SK-N-SH treated with all-trans-retinoic acid at 6 μM for 48 hours (cell line): Measurements from ENCODE around the gene OLA1.

ENCODE experiments used
- ATAC-seq: fragments of 200-7000 bp; cut with Tn5 transposase; 3 replicates; pipeline ENCODE4 v1.9.1; 2020; ENCODE audit warnings: mild to moderate bottlenecking, moderate library complexity
- ARNTL ChIP-seq: fragments of 450-650 bp; formaldehyde crosslinking; IDR thresholded peaks from 2 replicates; pipeline ENCODE4 v1.5.0; 2020; ENCODE audit warnings: low read depth, mild to moderate bottlenecking, moderate library complexity, borderline replicate concordance
- BACH2 ChIP-seq: fragments of 250-450 bp; sonication (Bioruptor Pico); IDR thresholded peaks from 2 replicates; pipeline ENCODE4 v1.9.0; 2021; ENCODE audit warnings: mild to moderate bottlenecking, borderline replicate concordance
- CREB5 ChIP-seq: fragments of 250-450 bp; sonication (Bioruptor Pico); IDR thresholded peaks from 2 replicates; pipeline ENCODE4 v1.5.1; 2020; ENCODE audit warnings: low read depth, mild to moderate bottlenecking, moderate library complexity
- CSDC2 ChIP-seq: fragments of 250-450 bp; sonication (Bioruptor Pico); IDR thresholded peaks from 2 replicates; pipeline ENCODE4 v1.5.0; 2020; ENCODE audit warnings: mild to moderate bottlenecking, moderate library complexity
- CSRNP3 ChIP-seq: fragments of 250-450 bp; sonication (Bioruptor Pico); IDR thresholded peaks from 2 replicates; pipeline ENCODE4 v1.5.1; 2021; ENCODE audit warnings: mild to moderate bottlenecking, moderate library complexity
- ESRRG ChIP-seq: fragments of 250-450 bp; sonication (Bioruptor Pico); IDR thresholded peaks from 2 replicates; pipeline ENCODE4 v1.6.1; 2021; ENCODE audit warnings: mild to moderate bottlenecking
- GLIS3 ChIP-seq: fragments of 250-450 bp; sonication (Bioruptor Pico); IDR thresholded peaks from 2 replicates; pipeline ENCODE4 v1.5.0; 2020; ENCODE audit warnings: mild to moderate bottlenecking, moderate library complexity
- ISL1 ChIP-seq: fragments of 250-450 bp; sonication (Bioruptor Pico); IDR thresholded peaks from 2 replicates; pipeline ENCODE4 v2.1.2; 2022; ENCODE audit warnings: mild to moderate bottlenecking, moderate library complexity
- OSR1 ChIP-seq: fragments of 250-450 bp; sonication (Bioruptor Pico); IDR thresholded peaks from 2 replicates; pipeline ENCODE4 v1.8.0; 2022; ENCODE audit warnings: moderate library complexity, mild to moderate bottlenecking, inconsistent platforms
- PATZ1 ChIP-seq: fragments of 250-450 bp; sonication (Bioruptor Pico); IDR thresholded peaks from 2 replicates; pipeline ENCODE4 v1.8.0; 2020; ENCODE audit warnings: mild to moderate bottlenecking, moderate library complexity, borderline replicate concordance
- PPARA ChIP-seq: fragments of 250-450 bp; sonication (Bioruptor Pico); IDR thresholded peaks from 2 replicates; pipeline ENCODE4 v1.5.0; 2020; ENCODE audit warnings: mild to moderate bottlenecking, borderline replicate concordance
- SNAI2 ChIP-seq: fragments of 250-450 bp; sonication (Bioruptor Pico); IDR thresholded peaks from 2 replicates; pipeline ENCODE4 v1.5.0; 2020; ENCODE audit warnings: mild to moderate bottlenecking, moderate library complexity
- TCF4 ChIP-seq: fragments of 250-450 bp; sonication (Bioruptor Pico); IDR thresholded peaks from 2 replicates; pipeline ENCODE4 v1.8.0; 2021; ENCODE audit warnings: mild to moderate bottlenecking, moderate library complexity, borderline replicate concordance
- TOX ChIP-seq: fragments of 250-450 bp; sonication (Bioruptor Pico); IDR thresholded peaks from 2 replicates; pipeline ENCODE4 v1.8.0; 2021; ENCODE audit warnings: mild to moderate bottlenecking, moderate library complexity, borderline replicate concordance
- ZFP3 ChIP-seq: fragments of 250-450 bp; sonication (Bioruptor Pico); IDR thresholded peaks from 2 replicates; pipeline ENCODE4 v1.5.0; 2020; ENCODE audit warnings: mild to moderate bottlenecking, moderate library complexity
- ZFP30 ChIP-seq: fragments of 450-650 bp; formaldehyde crosslinking; IDR thresholded peaks from 2 replicates; pipeline ENCODE4 v1.5.0; 2022; ENCODE audit warnings: mild to moderate bottlenecking, moderate library complexity
- ZNF565 ChIP-seq: fragments of 450-650 bp; formaldehyde crosslinking; conservative IDR thresholded peaks from 2 replicates; pipeline ENCODE4 v1.5.0; 2020; ENCODE audit warnings: low read depth, mild to moderate bottlenecking, moderate library complexity
- ZNF8 ChIP-seq: fragments of 450-650 bp; formaldehyde crosslinking; IDR thresholded peaks from 2 replicates; pipeline ENCODE4 v1.5.0; 2020; ENCODE audit warnings: mild to moderate bottlenecking, moderate library complexity
- TF ChIP-seq, protein P1 (sequence below): fragments of 250-450 bp; sonication (Bioruptor Pico); IDR thresholded peaks from 2 replicates; pipeline ENCODE4 v1.8.0; 2021; ENCODE audit warnings: low read depth, mild to moderate bottlenecking, moderate library complexity, borderline replicate concordance
- TF ChIP-seq, protein P2 (sequence below): fragments of 250-450 bp; sonication (Bioruptor Pico); IDR thresholded peaks from 2 replicates; pipeline ENCODE4 v1.5.0; 2020; ENCODE audit warnings: mild to moderate bottlenecking, moderate library complexity

OLA1 gene

DNA sequence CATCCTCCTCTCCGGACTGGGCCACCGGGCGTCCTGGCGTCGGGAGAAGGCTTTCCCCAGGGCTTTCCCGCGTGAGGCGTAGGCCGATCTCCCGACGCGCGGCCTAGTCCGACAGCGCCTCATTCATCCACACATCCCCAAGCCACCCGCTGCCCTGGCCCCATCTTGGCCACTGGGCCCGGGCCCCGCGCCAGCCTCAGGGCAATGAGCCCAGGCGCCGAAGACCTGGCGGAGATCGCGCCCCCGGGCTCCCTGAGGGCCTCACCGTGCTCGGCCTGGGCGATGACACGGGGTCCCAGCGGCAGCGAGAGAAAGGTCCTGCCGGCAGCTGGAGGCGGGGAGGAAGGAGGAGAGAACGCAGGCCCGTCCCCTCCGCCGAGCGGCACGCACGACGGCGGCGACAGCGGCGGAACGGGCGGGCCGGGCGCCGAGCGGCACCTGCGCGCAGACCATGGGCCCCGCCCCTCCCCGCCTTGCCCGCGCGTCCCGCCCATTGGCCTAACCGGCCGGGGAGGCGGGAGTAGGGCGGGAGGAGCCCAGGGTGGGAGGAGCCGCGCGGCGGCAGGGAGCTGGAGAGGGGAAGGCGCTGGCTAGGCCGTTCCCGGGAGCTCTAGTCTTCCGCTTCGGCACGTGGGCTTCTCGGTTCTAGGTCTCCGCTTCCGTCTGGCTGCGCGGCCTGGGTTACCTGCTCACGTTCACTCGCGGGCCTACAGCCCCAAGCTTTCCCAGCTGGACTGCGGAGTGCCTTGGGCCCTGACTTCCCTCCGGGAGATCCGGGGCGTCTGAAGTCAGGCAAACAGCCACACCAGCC is at the start of gene OLA1:
OLA1 (minus strand) TSS at position 346 of the 811 bp plus-strand sequence. CDS start 1,717 bp downstream, outside the sequence.
- ATAC-seq, result peak; percentile 98
- TF ChIP-seq CSDC2 (CRISPR knock-in tag), result peak; percentile 86; the same call in 1 of the 2 replicates
- TF ChIP-seq ZFP3 (CRISPR knock-in tag), result peak; percentile 60; the same call in 1 of the 2 replicates
- no peak for TF ChIP-seq ZNF565 (CRISPR knock-in tag)
- TF ChIP-seq OSR1, result no peak
- no peak for TF ChIP-seq ZNF8 (CRISPR knock-in tag)
- no peak for TF ChIP-seq CREB5 (CRISPR knock-in tag)
- TF ChIP-seq TOX (CRISPR knock-in tag), result no peak
- TF ChIP-seq, protein P1, sequence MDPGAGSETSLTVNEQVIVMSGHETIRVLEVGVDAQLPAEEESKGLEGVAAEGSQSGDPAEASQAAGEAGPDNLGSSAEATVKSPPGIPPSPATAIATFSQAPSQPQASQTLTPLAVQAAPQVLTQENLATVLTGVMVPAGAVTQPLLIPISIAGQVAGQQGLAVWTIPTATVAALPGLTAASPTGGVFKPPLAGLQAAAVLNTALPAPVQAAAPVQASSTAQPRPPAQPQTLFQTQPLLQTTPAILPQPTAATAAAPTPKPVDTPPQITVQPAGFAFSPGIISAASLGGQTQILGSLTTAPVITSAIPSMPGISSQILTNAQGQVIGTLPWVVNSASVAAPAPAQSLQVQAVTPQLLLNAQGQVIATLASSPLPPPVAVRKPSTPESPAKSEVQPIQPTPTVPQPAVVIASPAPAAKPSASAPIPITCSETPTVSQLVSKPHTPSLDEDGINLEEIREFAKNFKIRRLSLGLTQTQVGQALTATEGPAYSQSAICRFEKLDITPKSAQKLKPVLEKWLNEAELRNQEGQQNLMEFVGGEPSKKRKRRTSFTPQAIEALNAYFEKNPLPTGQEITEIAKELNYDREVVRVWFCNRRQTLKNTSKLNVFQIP, result no peak
- no peak for TF ChIP-seq TCF4
- TF ChIP-seq ARNTL, result no peak
- no peak for TF ChIP-seq BACH2
- TF ChIP-seq, protein P2, sequence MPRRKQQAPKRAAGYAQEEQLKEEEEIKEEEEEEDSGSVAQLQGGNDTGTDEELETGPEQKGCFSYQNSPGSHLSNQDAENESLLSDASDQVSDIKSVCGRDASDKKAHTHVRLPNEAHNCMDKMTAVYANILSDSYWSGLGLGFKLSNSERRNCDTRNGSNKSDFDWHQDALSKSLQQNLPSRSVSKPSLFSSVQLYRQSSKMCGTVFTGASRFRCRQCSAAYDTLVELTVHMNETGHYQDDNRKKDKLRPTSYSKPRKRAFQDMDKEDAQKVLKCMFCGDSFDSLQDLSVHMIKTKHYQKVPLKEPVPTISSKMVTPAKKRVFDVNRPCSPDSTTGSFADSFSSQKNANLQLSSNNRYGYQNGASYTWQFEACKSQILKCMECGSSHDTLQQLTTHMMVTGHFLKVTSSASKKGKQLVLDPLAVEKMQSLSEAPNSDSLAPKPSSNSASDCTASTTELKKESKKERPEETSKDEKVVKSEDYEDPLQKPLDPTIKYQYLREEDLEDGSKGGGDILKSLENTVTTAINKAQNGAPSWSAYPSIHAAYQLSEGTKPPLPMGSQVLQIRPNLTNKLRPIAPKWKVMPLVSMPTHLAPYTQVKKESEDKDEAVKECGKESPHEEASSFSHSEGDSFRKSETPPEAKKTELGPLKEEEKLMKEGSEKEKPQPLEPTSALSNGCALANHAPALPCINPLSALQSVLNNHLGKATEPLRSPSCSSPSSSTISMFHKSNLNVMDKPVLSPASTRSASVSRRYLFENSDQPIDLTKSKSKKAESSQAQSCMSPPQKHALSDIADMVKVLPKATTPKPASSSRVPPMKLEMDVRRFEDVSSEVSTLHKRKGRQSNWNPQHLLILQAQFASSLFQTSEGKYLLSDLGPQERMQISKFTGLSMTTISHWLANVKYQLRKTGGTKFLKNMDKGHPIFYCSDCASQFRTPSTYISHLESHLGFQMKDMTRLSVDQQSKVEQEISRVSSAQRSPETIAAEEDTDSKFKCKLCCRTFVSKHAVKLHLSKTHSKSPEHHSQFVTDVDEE (CRISPR knock-in tag), result peak; percentile 38; the same call in 1 of the 2 replicates
- TF ChIP-seq ESRRG, result no peak
- TF ChIP-seq CSRNP3 (CRISPR knock-in tag), result no peak
- no peak for TF ChIP-seq ISL1 (CRISPR knock-in tag)
- no peak for TF ChIP-seq ZFP30 (CRISPR knock-in tag)
- TF ChIP-seq GLIS3 (CRISPR knock-in tag), result 0 out of 2 replicates have a peak, but pooled peaks have one; percentile 65
- TF ChIP-seq, all 23 proteins: peak for 4

DNA sequence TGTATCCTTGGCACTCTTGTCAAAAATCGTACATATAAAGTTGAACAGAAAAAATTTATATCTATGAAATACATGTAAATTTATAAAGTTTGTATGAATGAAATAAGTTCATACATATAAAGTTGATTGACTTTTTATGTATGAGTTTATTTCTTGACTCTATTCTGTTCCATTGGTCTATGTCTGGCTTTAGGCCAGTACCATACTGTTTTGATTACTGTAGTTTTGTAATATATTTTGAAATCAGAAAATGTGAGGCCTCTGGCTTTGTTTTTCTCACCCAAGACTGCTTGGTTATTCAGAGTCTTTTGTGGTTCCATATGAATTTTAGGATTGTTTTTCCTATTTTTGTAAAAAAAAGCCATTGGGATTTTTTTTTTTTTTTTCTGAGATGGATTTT is 44.6 kb upstream of the OLA1 start:
- TF ChIP-seq BACH2, result no peak
- no peak for TF ChIP-seq SNAI2 (CRISPR knock-in tag)
- no peak for TF ChIP-seq ZFP3 (CRISPR knock-in tag)
- TF ChIP-seq ZNF565 (CRISPR knock-in tag), result no peak
- TF ChIP-seq, protein P1, result no peak
- TF ChIP-seq CSDC2 (CRISPR knock-in tag), result no peak
- TF ChIP-seq PATZ1 (CRISPR knock-in tag), result no peak
- TF ChIP-seq TOX (CRISPR knock-in tag), result no peak
- no peak for TF ChIP-seq PPARA (CRISPR knock-in tag)
- no peak for ATAC-seq
